ENCODE results near the gene RASD1.

Gene RASD1

GRCh38 chr17:17526369-17526768 lies 30.2 kb upstream of the RASD1 start:
- no peak for DNase-seq

- DNase-seq: no peak
Measured at GRCh38 chr17:17525956-17526355, 29.8 kb upstream of the RASD1 start.

- DNase-seq: no peak
Measured at GRCh38 chr17:17525311-17525710, 29.1 kb upstream of the RASD1 start.

GRCh38 chr17:17523731-17524490 lies 27.7 kb upstream of the RASD1 start:
- no peak for DNase-seq

GRCh38 chr17:17523001-17523730 lies 27.0 kb upstream of the RASD1 start:
- peak; percentile 76 for DNase-seq

- DNase-seq: no peak
Measured at GRCh38 chr17:17520599-17521232, 24.5 kb upstream of the RASD1 start.

- DNase-seq: no peak
Measured at GRCh38 chr17:17519886-17520285, 23.7 kb upstream of the RASD1 start.

- no peak for DNase-seq
Measured at GRCh38 chr17:17518951-17519350, 22.8 kb upstream of the RASD1 start.

GRCh38 chr17:17518014-17518413 lies 21.8 kb upstream of the RASD1 start:
- DNase-seq: no peak

- DNase-seq: no peak
Measured at GRCh38 chr17:17516941-17517720, 20.9 kb upstream of the RASD1 start.

- no peak for DNase-seq
Measured at GRCh38 chr17:17515934-17516930, 20.0 kb upstream of the RASD1 start.

- no peak for DNase-seq
Measured at GRCh38 chr17:17514993-17515933, 19.1 kb upstream of the RASD1 start.

GRCh38 chr17:17514361-17514992 lies 18.3 kb upstream of the RASD1 start:
- no peak for DNase-seq

- no peak for DNase-seq
Measured at GRCh38 chr17:17513626-17514025, 17.4 kb upstream of the RASD1 start.

GRCh38 chr17:17512866-17513265 lies 16.7 kb upstream of the RASD1 start:
- no peak for DNase-seq

GRCh38 chr17:17511881-17512858 lies 16.0 kb upstream of the RASD1 start:
- no peak for DNase-seq

GRCh38 chr17:17511293-17511741 lies 15.1 kb upstream of the RASD1 start:
- DNase-seq: no peak

- no peak for DNase-seq
Measured at GRCh38 chr17:17510456-17511292, 14.5 kb upstream of the RASD1 start.
